ENCODE data around the gene OR7C2.

The OR7C2 gene

DNA sequence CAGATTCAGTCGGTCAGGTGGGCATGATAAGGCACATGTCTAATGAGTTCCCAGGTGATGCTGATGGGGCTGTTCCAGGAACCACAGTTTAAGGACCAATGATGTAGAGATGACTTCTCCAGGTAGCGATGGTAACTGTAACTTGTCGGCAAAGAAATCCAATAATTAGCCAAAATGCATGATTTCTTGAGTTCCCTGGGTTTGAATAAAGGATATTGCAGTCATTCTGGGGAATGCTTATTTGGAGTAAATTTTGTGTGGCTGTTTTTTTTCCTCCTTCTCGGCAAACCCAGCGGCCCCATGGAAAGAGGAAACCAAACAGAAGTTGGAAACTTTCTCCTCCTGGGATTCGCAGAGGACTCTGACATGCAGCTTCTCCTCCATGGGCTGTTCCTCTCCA, at the start of gene OR7C2:
OR7C2 (plus strand) TSS at position 301 of the 400 bp plus-strand sequence; CDS start at position 301, 0 bp downstream.
- no peak for DNase-seq (ENCODE audit: low read depth)
- TF ChIP-seq, protein P1, sequence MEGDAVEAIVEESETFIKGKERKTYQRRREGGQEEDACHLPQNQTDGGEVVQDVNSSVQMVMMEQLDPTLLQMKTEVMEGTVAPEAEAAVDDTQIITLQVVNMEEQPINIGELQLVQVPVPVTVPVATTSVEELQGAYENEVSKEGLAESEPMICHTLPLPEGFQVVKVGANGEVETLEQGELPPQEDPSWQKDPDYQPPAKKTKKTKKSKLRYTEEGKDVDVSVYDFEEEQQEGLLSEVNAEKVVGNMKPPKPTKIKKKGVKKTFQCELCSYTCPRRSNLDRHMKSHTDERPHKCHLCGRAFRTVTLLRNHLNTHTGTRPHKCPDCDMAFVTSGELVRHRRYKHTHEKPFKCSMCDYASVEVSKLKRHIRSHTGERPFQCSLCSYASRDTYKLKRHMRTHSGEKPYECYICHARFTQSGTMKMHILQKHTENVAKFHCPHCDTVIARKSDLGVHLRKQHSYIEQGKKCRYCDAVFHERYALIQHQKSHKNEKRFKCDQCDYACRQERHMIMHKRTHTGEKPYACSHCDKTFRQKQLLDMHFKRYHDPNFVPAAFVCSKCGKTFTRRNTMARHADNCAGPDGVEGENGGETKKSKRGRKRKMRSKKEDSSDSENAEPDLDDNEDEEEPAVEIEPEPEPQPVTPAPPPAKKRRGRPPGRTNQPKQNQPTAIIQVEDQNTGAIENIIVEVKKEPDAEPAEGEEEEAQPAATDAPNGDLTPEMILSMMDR (conservative IDR thresholded peaks at IDR 0.05; ENCODE audit: low read depth, low read length): no peak
- H3K4me3 ChIP-seq (ENCODE audit: low read length): no peak within 1 kb of the TSS

DNA sequence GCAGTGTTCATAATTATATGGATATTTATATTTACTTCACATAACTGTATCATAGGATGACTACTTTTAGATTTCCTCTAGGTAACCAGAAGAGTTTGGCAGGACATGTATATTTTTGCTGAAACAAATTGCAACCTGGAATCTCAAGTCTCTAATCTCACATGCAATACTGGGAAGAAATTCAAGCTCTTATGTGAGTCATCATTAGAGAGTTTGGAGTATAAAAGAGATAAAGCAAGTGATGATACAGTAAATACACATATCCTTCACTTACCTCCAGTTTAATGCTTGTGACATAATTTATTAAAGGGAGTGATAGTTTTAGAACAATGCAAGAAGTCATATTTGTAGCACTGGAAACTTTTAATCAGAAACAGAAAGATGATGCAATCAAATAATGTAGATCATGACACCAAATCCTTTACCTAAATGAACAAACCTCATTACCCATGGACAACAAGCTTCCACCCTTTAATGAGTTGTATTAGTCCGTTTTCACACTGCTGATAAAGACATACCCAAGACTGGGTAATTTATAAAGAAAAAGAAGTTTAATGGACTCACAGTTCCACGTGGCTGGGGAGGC, 39.5 kb upstream of the OR7C2 start:
- no peak for DNase-seq (ENCODE audit: low read depth)
- TF ChIP-seq, protein P1 (conservative IDR thresholded peaks at IDR 0.05; ENCODE audit: low read depth, low read length): no peak
- no peak overlapping the region for H3K4me3 ChIP-seq (ENCODE audit: low read length)

DNA sequence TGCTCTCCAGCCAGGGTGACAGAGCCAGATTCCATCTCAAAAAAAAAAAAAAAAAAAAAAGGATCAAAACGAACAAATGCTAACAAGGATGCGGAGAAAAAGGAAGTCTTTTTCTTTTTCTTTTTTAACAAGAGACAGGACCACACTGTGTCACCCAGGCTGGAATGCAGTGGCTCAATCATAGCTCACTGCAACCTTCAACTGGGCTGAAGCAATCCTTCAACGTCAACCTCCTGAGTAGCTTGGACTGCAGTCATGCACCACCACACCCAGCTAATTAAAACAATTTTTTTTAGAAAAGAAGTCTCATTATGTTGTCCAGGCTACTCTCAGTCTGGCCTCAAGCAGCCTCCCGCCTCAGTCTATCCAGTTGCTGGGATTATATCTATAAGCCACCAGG, 34.6 kb upstream of the OR7C2 start:
- H3K4me3 ChIP-seq (ENCODE audit: low read length): no peak overlapping the region
- TF ChIP-seq, protein P1 (conservative IDR thresholded peaks at IDR 0.05; ENCODE audit: low read depth, low read length): no peak
- no peak for DNase-seq (ENCODE audit: low read depth)

- H3K4me3 ChIP-seq (ENCODE audit: low read length): no peak overlapping the region
- TF ChIP-seq, protein P1 (conservative IDR thresholded peaks at IDR 0.05; ENCODE audit: low read depth, low read length): no peak
- DNase-seq (ENCODE audit: low read depth): no peak
Measured at GRCh38 chr19:14915116-14915515, 26.2 kb upstream of the OR7C2 start.

DNA sequence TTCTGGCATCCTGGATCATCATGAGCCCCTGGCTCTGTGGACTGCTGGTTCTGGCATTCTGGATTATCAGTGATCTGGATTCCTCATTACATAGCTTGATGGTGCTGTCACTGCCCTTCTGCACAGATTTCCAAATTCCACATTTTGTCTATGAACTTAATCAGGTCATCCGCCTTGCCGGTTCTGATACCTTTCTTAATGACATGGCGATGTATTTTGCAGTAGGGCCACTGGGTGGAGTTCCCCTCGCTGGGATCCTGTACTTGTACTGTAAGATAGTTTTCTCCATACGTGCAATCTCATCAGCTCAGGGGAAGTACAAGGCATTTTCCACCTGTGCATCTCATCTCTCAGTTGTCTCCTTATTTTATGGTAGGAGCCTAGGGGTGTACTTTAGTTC, 24.4 kb upstream of the OR7C2 start:
- TF ChIP-seq, protein P1 (conservative IDR thresholded peaks at IDR 0.05; ENCODE audit: low read depth, low read length): no peak
- H3K4me3 ChIP-seq (ENCODE audit: low read length): no peak overlapping the region
- DNase-seq (ENCODE audit: low read depth): no peak

DNA sequence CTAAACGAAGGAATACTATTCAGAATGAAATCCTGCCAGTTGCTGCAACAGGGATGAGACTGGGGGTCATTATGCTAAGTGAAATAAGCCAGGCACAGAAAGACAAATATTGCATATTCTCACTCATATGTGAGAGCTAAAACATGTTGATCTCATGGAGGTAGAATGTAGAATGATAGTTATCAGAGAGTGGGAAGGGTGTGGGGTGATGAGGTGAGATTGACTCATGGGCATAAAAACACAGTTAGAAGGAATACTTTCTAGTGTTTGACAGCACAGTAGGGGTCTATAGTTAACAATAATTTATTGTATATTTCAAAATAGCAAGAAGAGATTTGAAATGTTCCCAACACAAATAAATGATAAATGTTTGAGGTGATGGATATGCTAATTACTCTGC, 7.8 kb upstream of the OR7C2 start:
- TF ChIP-seq, protein P1 (conservative IDR thresholded peaks at IDR 0.05; ENCODE audit: low read depth, low read length): no peak
- H3K4me3 ChIP-seq (ENCODE audit: low read length): no peak overlapping the region
- no peak for DNase-seq (ENCODE audit: low read depth)

DNA sequence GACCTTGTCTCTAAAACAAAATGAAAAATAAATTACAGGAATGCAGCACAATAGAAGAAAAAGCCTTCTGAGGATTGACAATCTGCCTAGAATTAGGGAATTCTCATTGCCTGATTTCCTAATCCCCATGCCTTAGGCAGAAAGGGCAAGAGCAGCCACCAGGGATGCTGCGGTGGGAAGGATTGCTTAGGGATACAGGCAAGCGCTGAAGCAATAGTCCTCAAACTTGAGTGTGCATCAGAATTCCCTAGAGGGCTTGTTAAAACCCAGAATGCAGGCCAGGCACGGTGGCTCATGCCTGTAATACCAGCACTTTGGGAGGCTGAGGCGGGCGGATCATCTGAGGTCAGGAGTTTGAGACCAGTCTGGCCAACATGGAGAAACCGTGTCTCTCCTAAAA, 1.0 kb upstream of the OR7C2 start:
- TF ChIP-seq, protein P1 (conservative IDR thresholded peaks at IDR 0.05; ENCODE audit: low read depth, low read length): no peak
- DNase-seq (ENCODE audit: low read depth): no peak
- no peak overlapping the region for H3K4me3 ChIP-seq (ENCODE audit: low read length)
